Stimulated activated CD8-positive, alpha-beta memory T cell treated with anti-CD3 and anti-CD28 coated beads, Interleukin-4, amount 100 ng/mL, for 1 hour (primary cell): ENCODE measurements around the gene AKAIN1.

Source experiments
- DNase-seq, 2 donors: peaks; one replicate each; pipeline ENCODE4 v3.0.0-alpha.2; 2020; ENCODE audit warnings: low read depth in 2 of 2, low spot score in 1 of 2

Gene AKAIN1

GRCh38 chr18:5097116-5097703, 99.8 kb downstream of the AKAIN1 start:
- no peak for DNase-seq

- DNase-seq = no peak
Observed at GRCh38 chr18:5095239-5095638, 101.8 kb downstream of the AKAIN1 start.

GRCh38 chr18:5093902-5094301, 103.2 kb downstream of the AKAIN1 start:
- DNase-seq = no peak
